Iris pigment epithelial cell (primary cell): ENCODE measurements around the gene CST9L.

Experiments used
- DNase-seq: peaks from one replicate; pipeline ENCODE4 v3.0.0-alpha.2; 2011; ENCODE audit warnings: low read depth

CST9L gene

DNA sequence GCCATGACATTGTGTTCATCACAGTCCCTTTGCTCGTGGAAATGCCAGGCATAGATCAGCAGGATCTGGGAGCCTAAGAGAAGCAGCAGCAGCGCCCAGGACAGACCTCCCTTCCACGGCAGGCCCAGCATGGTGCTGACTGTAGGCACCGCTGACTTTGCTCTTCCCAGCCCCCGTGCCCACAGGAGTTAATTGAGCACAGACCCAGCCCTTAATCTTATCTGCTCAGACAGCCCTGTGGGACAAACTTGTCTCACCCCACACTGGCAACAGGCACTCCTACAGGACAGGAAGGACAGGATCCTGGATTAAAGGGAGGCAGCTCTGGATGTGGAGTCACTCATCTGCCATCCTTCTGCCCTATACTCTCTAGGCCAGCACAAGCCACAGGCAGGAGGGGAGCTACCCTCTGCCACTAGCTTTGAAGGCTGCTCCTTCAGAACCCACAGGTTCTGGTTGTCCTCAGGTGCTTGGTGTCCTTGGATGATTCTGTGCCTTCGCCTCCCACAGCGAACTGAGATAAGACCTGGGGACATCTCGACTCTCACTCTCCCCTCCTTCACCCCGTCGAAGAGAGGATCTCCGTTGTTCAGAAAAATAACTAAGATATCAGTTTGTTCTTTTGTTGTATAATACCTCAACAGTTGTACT lies at the start of gene CST9L:
TSS of gene CST9L (minus strand) at position 165 of the 651 bp plus-strand sequence. CDS start at position 131, 34 bp downstream.
- DNase-seq, result no peak

- no peak for DNase-seq
These were observed 45.9 kb upstream of the CST9L start for GRCh38 chr20:23614163-23614562.

- DNase-seq, result peak; percentile 24
These were observed 45.4 kb upstream of the CST9L start for GRCh38 chr20:23613676-23614075.

DNA sequence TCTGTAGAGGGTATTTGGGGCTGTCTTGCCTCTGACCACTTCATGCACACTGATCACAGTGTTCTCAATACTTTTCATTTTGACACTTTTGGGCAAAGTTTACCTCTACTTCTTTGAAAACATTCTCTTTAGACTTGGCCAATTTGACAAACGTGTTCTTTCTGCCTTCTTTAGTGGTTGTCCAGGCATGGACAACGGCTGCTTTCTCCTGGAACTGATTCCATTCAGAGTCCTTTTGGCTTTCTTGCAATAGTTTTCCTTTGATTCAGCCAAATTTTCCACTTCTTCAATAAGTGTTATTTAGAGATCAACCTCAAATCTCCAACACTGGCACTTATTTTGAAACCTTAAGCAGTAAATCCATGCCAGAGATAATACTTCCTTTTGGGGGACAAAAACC lies 44.1 kb upstream of the CST9L start:
- no peak for DNase-seq

DNA sequence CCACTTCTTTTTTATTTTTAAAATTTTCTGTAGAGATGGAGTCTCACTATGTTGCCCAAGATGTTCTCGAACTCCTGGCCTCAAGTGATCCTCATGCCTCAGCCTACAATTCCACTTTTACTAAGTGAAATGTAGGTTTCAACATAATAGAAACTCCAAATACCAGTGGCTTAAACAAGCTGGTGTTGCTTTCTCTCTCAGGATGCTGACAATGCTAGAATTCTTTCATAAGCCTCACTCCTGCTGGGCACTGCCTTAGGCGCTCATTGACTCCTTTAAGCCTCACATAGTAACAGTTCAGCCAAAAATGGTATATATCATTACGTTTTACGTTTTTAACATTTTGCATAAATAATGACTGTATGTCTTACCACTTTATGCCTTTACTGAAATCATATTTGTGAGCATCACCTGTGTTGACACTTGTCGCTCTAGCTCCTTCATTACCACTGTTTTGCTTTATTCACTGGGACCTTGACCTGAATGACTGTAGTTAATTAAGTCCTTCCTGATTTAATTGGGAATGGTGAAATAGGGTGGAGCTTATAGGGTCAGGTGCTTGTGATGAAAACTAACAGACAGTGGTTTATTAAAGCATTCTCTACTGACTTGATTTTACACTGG lies 41.3 kb upstream of the CST9L start:
- no peak for DNase-seq

DNA sequence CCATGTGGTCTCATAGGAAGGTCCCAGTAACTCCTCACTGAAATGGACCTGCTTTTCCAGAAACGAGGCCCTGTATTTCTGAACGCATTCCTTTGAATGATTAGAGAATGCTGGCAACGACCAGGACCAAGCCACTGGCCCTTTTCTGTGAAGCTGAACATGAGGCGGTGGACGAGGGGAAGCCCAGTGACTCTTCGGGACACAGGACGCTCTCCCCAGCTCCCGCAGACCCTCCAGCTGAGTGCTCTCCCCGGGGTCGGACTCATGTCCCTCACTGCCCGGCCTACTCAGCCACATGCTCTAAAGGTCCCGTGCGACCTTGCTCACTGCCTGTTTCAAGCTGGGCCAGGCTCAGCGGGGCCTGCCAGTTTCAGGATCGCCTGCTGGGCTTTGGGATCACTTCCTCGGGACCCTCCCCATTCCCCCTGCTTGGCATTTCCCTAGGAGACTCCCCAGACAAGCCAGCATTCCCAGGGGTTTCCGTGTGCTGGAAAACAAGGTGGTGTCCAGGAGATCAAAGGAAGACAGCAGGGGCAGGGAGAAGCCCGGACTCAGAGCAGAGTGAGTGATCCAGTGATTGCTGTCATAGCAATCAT lies 40.1 kb upstream of the CST9L start:
- DNase-seq, result no peak

- DNase-seq, result no peak
These were observed 39.4 kb upstream of the CST9L start for GRCh38 chr20:23607497-23608245.

DNA sequence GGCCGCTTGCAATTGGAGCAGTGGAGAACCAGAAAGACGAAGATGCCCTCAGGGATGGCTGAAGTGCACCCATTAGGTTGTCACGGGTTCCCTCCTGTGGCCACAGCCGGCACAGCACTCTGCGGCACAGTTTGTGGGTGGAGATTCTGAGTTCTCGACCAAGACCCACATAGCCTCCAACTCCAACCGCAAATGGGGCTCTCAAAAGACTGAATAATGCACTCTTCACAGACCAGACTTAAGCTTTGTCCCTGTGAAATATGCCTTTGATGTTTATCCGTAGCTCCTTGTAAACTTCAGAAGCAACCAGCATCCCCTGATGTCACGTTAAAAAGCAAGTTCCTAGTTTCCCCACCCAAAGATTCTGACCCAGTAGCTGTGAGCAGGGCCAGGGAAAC lies 38.4 kb upstream of the CST9L start:
- DNase-seq, result peak; percentile 58

DNA sequence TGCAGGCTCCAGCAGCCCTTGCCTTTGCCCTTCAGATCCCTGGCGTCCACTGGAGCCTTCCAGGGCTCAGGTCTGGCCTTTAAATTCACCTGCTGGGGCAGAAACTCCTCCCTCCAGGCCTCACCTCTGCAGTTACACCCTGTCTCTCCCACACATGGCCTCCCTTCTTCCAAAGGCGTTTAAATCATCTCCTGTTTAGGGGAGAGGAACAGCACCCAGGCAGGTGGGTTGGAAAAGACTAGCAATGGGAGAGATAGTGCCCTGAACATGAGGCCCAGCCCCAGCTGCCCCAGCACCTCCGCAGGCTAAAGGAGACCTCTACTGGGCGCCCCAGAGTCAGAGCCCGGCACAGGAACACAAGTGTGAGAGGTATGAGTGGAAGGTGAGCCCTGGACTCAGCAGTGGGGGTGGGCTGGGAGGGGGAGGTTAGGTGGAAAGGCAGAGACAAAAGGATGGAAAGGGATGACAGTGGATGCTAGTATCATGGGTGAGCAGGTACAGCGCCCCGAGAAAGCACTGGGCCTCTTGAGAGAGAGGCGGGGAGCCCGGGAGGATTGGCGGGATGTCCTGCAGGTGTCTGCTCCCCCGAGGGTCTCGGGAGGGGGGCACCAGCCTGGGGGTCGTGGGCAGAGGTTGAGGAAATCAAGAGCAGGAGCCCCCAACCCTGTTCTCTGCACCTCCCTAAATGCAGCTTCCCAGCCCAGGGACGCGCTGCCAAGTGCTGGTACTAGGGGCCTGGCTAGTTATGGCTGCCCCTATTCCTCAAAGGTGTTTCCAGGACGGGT lies 37.8 kb upstream of the CST9L start, which contains the start of gene CST9:
TSS of gene CST9 (minus strand) at position 51 of the 785 bp plus-strand sequence. CDS start 53 bp downstream, outside the sequence.
- DNase-seq, result no peak

DNA sequence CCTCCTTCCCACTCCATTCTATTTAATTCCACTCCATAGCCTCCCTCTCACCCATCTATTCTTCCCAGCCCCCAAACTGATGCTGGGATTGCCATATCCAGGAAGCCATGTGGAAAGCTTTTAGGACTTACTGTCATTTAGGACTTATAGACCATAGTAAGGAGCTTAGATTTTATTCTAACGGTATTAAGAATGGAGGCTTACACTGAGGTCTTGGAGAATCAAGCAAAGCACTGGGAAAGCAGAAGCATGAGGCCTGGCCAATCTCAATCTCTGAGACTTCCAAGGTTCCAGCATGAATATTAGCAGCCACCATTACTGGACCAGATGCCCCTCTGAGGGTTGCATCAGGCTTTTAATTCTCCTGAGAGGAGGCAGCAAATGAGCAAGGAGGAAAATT lies 36.0 kb upstream of the CST9L start:
- DNase-seq, result no peak

DNA sequence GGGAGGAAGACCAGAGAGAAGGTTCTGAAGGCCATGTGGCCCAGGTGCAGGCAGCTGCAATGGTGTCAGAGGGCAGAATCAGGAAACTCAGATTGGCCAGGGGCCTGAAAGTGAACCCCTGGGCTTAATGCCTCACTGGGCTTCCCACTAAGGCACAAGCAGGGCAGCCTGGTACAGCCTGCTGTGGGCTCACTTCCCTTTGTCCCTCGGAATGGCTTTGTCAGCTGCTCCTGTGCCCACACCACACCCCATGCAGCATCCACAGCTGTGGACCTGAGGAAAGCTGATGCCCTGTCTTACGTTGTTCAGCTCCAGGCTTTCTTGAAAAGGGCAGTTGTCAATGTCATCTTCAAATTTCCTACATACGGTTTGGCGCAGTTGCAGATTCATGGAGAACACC lies 35.0 kb upstream of the CST9L start:
- no peak for DNase-seq

GRCh38 chr20:23602699-23603098 lies 34.4 kb upstream of the CST9L start:
- no peak for DNase-seq

- DNase-seq, result no peak
These were observed 34.0 kb upstream of the CST9L start for GRCh38 chr20:23602241-23602640.

- no peak for DNase-seq
These were observed 33.4 kb upstream of the CST9L start for GRCh38 chr20:23601715-23602114.

DNA sequence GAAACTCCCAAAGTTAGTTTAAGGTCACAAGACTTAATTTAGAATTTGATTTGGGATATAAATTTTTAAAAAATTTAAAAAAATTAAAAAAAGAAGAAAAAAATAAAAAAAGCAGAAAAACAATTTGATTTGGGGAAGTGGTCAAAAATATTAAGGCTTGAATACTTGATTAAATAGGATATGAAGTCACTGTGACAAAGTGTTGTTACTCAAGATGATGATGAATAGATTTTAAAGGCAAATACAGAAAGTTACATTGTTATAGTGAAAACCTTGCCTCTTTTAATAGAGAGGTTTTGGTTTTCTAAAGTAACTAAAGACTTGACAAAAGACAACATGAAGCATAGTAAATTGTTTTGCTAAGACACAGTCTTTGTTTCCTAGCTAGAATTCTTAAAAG lies 30.2 kb upstream of the CST9L start:
- no peak for DNase-seq

DNA sequence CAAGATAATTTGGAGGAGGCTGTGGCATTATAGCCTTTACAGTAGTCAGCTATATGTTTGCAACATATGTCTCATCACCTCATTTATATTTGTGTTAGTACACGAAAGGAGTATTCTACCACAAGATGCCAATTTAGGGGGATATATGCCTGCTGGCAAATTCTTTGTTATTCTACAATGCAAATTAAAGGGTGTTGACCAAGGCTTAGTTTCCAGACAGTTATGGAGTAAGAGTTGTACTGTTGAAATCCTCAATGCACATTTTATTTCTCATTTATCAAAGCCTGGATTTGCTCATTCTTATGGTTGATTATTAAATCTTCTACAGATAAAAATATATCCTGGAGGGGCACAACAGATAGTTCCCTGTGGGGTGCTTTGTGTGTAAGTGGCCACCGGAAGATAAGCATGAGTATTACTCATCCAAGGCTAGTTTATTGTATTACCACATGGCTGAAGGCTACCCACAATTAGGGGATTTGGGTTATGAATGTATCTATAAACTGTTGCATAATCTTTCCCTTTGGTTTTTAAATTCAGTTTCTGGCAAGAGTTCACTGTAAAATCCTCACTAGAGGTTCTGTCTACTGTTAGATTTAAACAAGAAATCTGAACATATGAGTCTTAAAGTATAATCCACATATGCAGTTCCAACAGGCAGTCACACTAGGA lies 28.4 kb upstream of the CST9L start:
- DNase-seq, result peak; percentile 21

DNA sequence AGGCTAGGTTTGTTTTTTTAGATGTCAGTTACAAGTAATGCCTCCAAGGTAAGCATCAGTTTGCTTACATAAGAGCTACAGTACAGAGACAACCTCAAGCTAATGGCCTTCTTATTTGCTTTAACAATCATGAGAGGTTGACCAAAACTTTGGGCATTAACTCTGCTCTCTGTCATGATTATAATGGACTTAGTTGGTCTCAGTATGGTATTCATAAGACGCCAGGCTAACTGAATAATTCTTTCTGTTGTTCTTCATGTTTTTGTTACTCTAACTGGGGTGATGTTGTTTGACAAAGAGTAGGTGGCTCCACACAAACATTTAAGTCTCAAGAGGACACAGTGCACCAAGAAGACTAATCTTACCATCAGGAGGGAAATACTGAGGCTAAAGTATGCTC lies 27.7 kb upstream of the CST9L start:
- DNase-seq, result no peak

DNA sequence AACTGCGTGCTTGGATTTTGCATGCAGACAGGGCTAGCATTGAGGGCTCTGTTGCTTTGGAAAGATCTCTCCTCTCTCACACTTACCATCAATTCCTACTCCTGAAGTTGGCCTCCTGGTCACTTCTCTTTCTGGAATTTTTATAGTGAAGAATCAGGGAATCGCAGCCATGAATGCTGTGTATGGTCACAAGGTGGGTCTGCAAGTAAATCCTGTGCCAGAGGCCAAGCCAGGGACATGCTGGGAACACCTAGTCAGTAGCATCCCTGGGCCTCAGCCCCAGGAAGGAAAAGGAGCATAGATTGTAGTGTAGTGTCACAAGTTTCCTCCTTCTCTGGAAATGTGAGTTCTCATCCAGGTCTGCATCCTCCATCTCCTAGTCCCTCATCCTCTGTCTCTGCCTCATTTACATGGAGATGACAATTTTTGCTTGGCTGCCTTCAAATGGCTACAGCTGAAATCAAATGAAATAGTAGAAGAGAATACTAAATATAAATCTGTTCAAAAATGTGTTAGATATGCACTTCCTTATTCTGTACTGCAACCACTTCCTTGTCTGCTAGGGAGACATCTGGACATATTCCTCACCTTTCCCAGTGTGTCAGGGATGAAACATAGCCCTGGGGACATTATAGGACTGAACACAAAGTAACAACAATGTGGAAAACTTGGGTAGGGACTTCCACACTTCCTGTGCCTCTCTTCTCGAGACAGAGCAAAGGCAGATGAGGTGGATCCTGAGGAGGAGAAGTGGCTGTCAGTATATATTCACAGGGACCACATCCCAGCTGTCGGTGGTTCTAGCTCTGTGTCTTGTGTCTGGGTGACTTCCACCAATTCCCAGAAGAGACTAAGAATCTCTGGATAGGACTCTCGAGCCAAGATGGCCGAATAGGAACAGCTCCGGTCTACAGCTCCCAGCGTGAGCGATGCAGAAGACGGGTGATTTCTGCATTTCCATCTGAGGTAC lies 20.4 kb upstream of the CST9L start:
- no peak for DNase-seq

DNA sequence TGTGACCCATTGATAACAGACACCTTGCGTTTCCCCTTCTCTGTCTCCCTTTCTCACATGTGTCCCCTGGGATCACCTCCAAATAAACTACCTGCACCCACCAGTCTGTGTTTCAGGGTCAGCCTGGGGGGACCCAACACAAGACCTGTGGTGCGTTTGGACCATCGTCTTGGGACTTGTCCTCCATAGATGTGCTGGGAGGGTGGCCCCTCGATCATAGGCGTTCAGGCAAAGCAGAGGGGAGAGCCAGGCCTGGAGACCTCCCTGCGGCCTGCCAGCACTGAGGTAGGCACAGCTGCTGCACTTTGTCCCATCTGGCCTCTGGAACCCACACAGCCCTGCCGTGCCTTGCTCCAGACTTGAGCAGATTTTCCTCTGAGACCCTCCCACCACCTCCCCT lies 19.3 kb upstream of the CST9L start:
- DNase-seq, result no peak
